Heart left ventricle (tissue), 16 donors: ENCODE measurements around the gene GRM8. TPM values are rescaled to one million over a fixed set of nuclear protein-coding genes. Genes with fewer than 3 reads are reported as not detected.

Experiments
- ATAC-seq, 4 donors: fragments of 200-7000 bp; cut with Tn5 transposase; one replicate each; pipeline ENCODE4 v1.9.1; 2020 to 2022; ENCODE audit warnings: moderate library complexity in 4 of 4, mild to moderate bottlenecking in 3 of 4, moderate number of reproducible peaks in 1 of 4
- DNase-seq, 5 donors: peaks; one replicate each; pipeline ENCODE4 v3.0.0-alpha.2; 2020
- H3K27ac ChIP-seq, 12 donors: fragments of 200-600 bp; sonication (generic) in 4 of 12; one replicate each; pipeline versions ENCODE4 v1.5.0 to v1.8.0; 2016 to 2022; ENCODE audit warnings: mild to moderate bottlenecking in 2 of 12
- H3K27me3 ChIP-seq, 9 donors: fragments of 200-600 bp; sonication (generic) in 2 of 9; one replicate each; pipeline versions ENCODE4 v1.5.1 to v1.8.0; 2016 to 2022; ENCODE audit warnings: mild to moderate bottlenecking in 3 of 9
- H3K36me3 ChIP-seq, 9 donors: fragments of 200-600 bp; sonication (generic) in 2 of 9; one replicate each; pipeline versions ENCODE4 v1.5.0 to v1.8.0; 2018 to 2022; ENCODE audit warnings: mild to moderate bottlenecking in 2 of 9
- H3K4me1 ChIP-seq, 12 donors: fragments of 200-600 bp; sonication (generic) in 4 of 12; one replicate each; pipeline versions ENCODE4 v1.5.0 to v1.8.0; 2016 to 2022; ENCODE audit warnings: mild to moderate bottlenecking in 3 of 12
- H3K4me3 ChIP-seq, 12 donors: fragments of 200-600 bp; sonication (generic) in 4 of 12; one replicate each; pipeline versions ENCODE4 v1.5.0 to v1.8.0; 2017 to 2022; ENCODE audit warnings: mild to moderate bottlenecking in 9 of 12, moderate library complexity in 4 of 12
- H3K9me3 ChIP-seq, 12 donors: fragments of 200-600 bp; sonication (generic) in 4 of 12; one replicate each; pipeline versions ENCODE4 v1.5.0 to v1.8.0; 2016 to 2022; ENCODE audit warnings: mild to moderate bottlenecking in 1 of 12
- CTCF ChIP-seq, 12 donors: fragments of 200-600 bp; sonication (generic) in 4 of 12; IDR thresholded peaks; one replicate each; pipeline versions ENCODE4 v1.5.0 to v1.8.0; 2018 to 2022; ENCODE audit warnings: antibody characterized with exemption in 12 of 12, mild to moderate bottlenecking in 5 of 12
- POLR2A ChIP-seq, 2 donors: fragments of 450-650 bp; IDR thresholded peaks; one replicate each; pipeline ENCODE4 v1.6.1; 2017; ENCODE audit warnings: antibody characterized with exemption in 2 of 2, mild to moderate bottlenecking in 2 of 2, moderate library complexity in 2 of 2
- WGBS, 4 donors: extraction: QIAGEN DNeasy Blood & Tissue Kit in 2 of 4; methylation state at CpG; one replicate each; pipeline versions ENCODE4 v1.1.5 to v1.1.7; 2013 to 2018; 5-methylcytosine and 5-hydroxymethylcytosine counted together
- intact Hi-C, 10 donors: fragments of 100-400 bp; cut with DNase I; formaldehyde crosslinking; loops; one replicate each; pipeline versions ENCODE4 v1.11.1 to v1.14.2; 2022
- polyA plus RNA-seq, 2 donors: library from polyadenylated mRNA; stranded (reverse); fragments of 200-250 nt; gene quantifications; one replicate each; pipeline ENCODE4 v1.2.3, GENCODE V29; 2013
- total RNA-seq, 9 donors: library from RNA; depleted of rRNA in 2 of 9; stranded (reverse); fragments of >200 nt in 2 of 9; fragmentation: NEBNext Ultra II Directional in 3 of 9; extraction: Animal tissue kit (Norgen Biotek cat#: 25700) in 3 of 9; gene quantifications; one replicate each; pipeline versions ENCODE4 v1.1.0 to v1.2.4, GENCODE V29; 2016 to 2023
- donor health status: ischemic (EF 13 %, LVEDD 7.1; RV severe dilation, severe dysfunction).
- donor health status: healthy with polysubstance abuse.
- donor health status: DM: no; HTN: yes; CAD: no.
- donor health status: DM: no; HTN: no; CAD: no.
- donor health status: ischemic (EF 25% LVEDD 6.9; RV normal size, moderate dysfunction).
- donor health status: ischemic (EF 25% LVEDD 5.7; RV mildly dilated, moderate dysfunction).
- donor health status: healthy.
- donor health status: DM: yes; HTN: yes; CAD: no.
- donor health status: ischemic (EF 35%, LVEDD 5.7; RV mildly dilated, moderate dysfunction).
- donor health status: nonischemic (EF 11% LVEDD 7.7; RV severe dilation, severe dysfunction).
- donor health status: DM: yes; HTN: yes; CAD: no.
- donor health status: PGD.
- donor health status: ischemic (EF 29% LVEDD 5.4; RV normal size, mild dysfunction).
- donor health status: nonischemic (EF 23%, LVEDD 6.1; RV moderate dilation, normal function).

GRM8 gene
- total and polyA plus RNA-seq, 11 donors, result 0.21 to 0.75 (median 0.32) TPM; not detected in 5

- H3K36me3 ChIP-seq, result no peaks in the 10 kb centered on the region
- WGBS, 4 donors, result 50 to 53% (median 52%) methylated on average over 3 of the region's 3 CpGs
- no peak for ATAC-seq
Observed at GRCh38 chr7:127066974-127067373, 185.8 kb downstream of the GRM8 start.

GRCh38 chr7:127059475-127059874 lies 193.3 kb downstream of the GRM8 start:
- H3K9me3 ChIP-seq, result peaks cover 0 to 18% (median 6%) of the 10 kb centered on the region in 12 donors
- H3K4me3 ChIP-seq, result no peak overlapping the region
- intact Hi-C loops, result no loop called here
- ATAC-seq (no peak), DNase-seq (no peak)
- 78 to 88% (median 87%) methylated on average over 6 of the region's 6 CpGs for WGBS, 4 donors
- H3K36me3 ChIP-seq, result no peaks in the 10 kb centered on the region
- TF ChIP-seq POLR2A (IDR thresholded peaks at IDR 0.05), result no peak
- no peak overlapping the region for H3K27ac ChIP-seq
- no peaks in the 10 kb centered on the region for H3K4me1 ChIP-seq
- H3K27me3 ChIP-seq, result no peaks in the 10 kb centered on the region

More at GRCh38 chr7:127066974-127067373, 185.8 kb downstream of the GRM8 start:
- intact Hi-C loops, result no loop called here
- Histone ChIP-seq H3K27ac (no peak overlapping the region), H3K27me3 (peaks cover 0 to 3% (median 0%) of the 10 kb centered on the region in 9 donors), H3K4me1 (no peaks in the 10 kb centered on the region), H3K9me3 (peaks cover 0 to 21% (median 7%) of the 10 kb centered on the region in 12 donors), H3K4me3 (no peak overlapping the region)
- TF ChIP-seq POLR2A (IDR thresholded peaks at IDR 0.05) (no peak), CTCF (IDR thresholded peaks at IDR 0.05) (no peak)
- DNase-seq, result no peak

GRCh38 chr7:127057918-127058317 lies 194.8 kb downstream of the GRM8 start:
- peaks cover 0 to 3% (median 0%) of the 10 kb centered on the region in 12 donors for H3K9me3 ChIP-seq
- H3K4me1 ChIP-seq, result no peaks in the 10 kb centered on the region
- intact Hi-C loops, result no loop called here
- H3K4me3 ChIP-seq, result no peak overlapping the region
- no peak overlapping the region for H3K27ac ChIP-seq
- 67 to 78% (median 70%) methylated on average over 9 of the region's 9 CpGs for WGBS, 4 donors
- no peak for DNase-seq
- no peak for TF ChIP-seq CTCF (IDR thresholded peaks at IDR 0.05)
- TF ChIP-seq POLR2A (IDR thresholded peaks at IDR 0.05), result no peak
- ATAC-seq, result no peak
- H3K36me3 ChIP-seq, result no peaks in the 10 kb centered on the region
- no peaks in the 10 kb centered on the region for H3K27me3 ChIP-seq

GRCh38 chr7:127056202-127056601 lies 196.5 kb downstream of the GRM8 start:
- Histone ChIP-seq H3K4me1 (no peaks in the 10 kb centered on the region), H3K27me3 (no peaks in the 10 kb centered on the region), H3K36me3 (no peaks in the 10 kb centered on the region), H3K9me3 (no peaks in the 10 kb centered on the region), H3K4me3 (no peak overlapping the region), H3K27ac (no peak overlapping the region)
- TF ChIP-seq POLR2A (IDR thresholded peaks at IDR 0.05), result no peak
- no peak for DNase-seq
- intact Hi-C loops, result no loop called here
- ATAC-seq, result no peak

- no peak for ATAC-seq
- H3K9me3 ChIP-seq, result no peaks in the 10 kb centered on the region
- no peaks in the 10 kb centered on the region for H3K27me3 ChIP-seq
- no peaks in the 10 kb centered on the region for H3K36me3 ChIP-seq
- intact Hi-C loops, result no loop called here
- no peaks in the 10 kb centered on the region for H3K4me1 ChIP-seq
- H3K4me3 ChIP-seq, result no peak overlapping the region
- no peak for TF ChIP-seq CTCF (IDR thresholded peaks at IDR 0.05)
- TF ChIP-seq POLR2A (IDR thresholded peaks at IDR 0.05), result no peak
- no peak for DNase-seq
- H3K27ac ChIP-seq, result no peak overlapping the region
Observed at GRCh38 chr7:127047521-127047920, 205.2 kb downstream of the GRM8 start.
